Spleen (tissue), 11 donors: Measurements from ENCODE around the gene GATAD2A. TPM values are rescaled to one million over a fixed set of nuclear protein-coding genes. Genes with fewer than 3 reads are reported as not detected.

ENCODE experiments used
- DNase-seq: peaks from one replicate; pipeline ENCODE4 v3.0.0-alpha.2; 2020
- H3K27ac ChIP-seq, 8 donors: fragments of 200-600 bp; sonication (generic) in 7 of 8; 1 replicate in 4 of 8; 2 replicates in 4 of 8; pipeline versions ENCODE4 v1.5.0 to v1.8.0; 2016 to 2021; ENCODE audit warnings: inconsistent platforms in 4 of 8, mild to moderate bottlenecking in 4 of 8, moderate library complexity in 1 of 8
- H3K27me3 ChIP-seq, 7 donors: fragments of 200-600 bp; sonication (generic) in 6 of 7; replicated peaks in 1 of 7; 1 replicate in 4 of 7; 2 replicates in 3 of 7; pipeline versions ENCODE4 v1.5.0 to v1.8.0; 2016 to 2021; ENCODE audit warnings: inconsistent platforms in 3 of 7, mild to moderate bottlenecking in 1 of 7
- H3K36me3 ChIP-seq, 6 donors: fragments of 200-600 bp; sonication (generic) in 5 of 6; 1 replicate in 4 of 6; 2 replicates in 2 of 6; pipeline versions ENCODE4 v1.5.0 to v1.8.0; 2016 to 2021; ENCODE audit warnings: inconsistent platforms in 2 of 6
- H3K4me1 ChIP-seq, 6 donors: fragments of 200-600 bp; sonication (generic) in 5 of 6; 1 replicate in 3 of 6; 2 replicates in 3 of 6; pipeline versions ENCODE4 v1.5.0 to v1.8.0; 2016 to 2021; ENCODE audit warnings: inconsistent platforms in 3 of 6
- H3K4me3 ChIP-seq, 8 donors: fragments of 200-600 bp; sonication (generic) in 7 of 8; 1 replicate in 4 of 8; 2 replicates in 4 of 8; pipeline versions ENCODE4 v1.5.0 to v1.8.0; 2016 to 2021; ENCODE audit warnings: inconsistent platforms in 4 of 8, mild to moderate bottlenecking in 4 of 8, moderate library complexity in 2 of 8
- H3K9me3 ChIP-seq, 8 donors: fragments of 200-600 bp; sonication (generic) in 7 of 8; 1 replicate in 4 of 8; 2 replicates in 4 of 8; pipeline versions ENCODE4 v1.5.0 to v1.8.0; 2016 to 2021; ENCODE audit warnings: inconsistent platforms in 4 of 8
- CTCF ChIP-seq, 11 experiments: fragments of 200-600 bp in 7 of 11; fragments of 450-650 bp in 4 of 11; sonication (generic) in 4 of 11; IDR thresholded peaks in 8 of 11; conservative IDR thresholded peaks in 3 of 11; 1 replicate in 7 of 11; 2 replicates in 4 of 11; pipeline versions ENCODE4 v1.4.0 to v1.8.0; 2016 to 2021; ENCODE audit warnings: antibody characterized with exemption in 11 of 11, inconsistent platforms in 4 of 11, mild to moderate bottlenecking in 1 of 11
- POLR2A ChIP-seq, 3 donors: fragments of 450-650 bp; IDR thresholded peaks; one replicate each; pipeline ENCODE4 v1.5.1; 2017; ENCODE audit warnings: antibody characterized with exemption in 3 of 3, mild to moderate bottlenecking in 1 of 3
- POLR2AphosphoS5 ChIP-seq, 3 donors: sonication (generic); formaldehyde crosslinking; IDR thresholded peaks; one replicate each; pipeline ENCODE4 v1.5.1; 2017; ENCODE audit warnings: antibody characterized with exemption in 3 of 3
- WGBS, 5 donors: extraction: QIAGEN DNeasy Blood & Tissue Kit in 3 of 5; methylation state at CpG; one replicate each; pipeline versions ENCODE4 v1.1.5 to v1.1.7; 2013 to 2018; 5-methylcytosine and 5-hydroxymethylcytosine counted together
- intact Hi-C: fragments of 100-400 bp; cut with DNase I; formaldehyde crosslinking; loops from one replicate; pipeline ENCODE4 v1.15.0; 2023; ENCODE audit warnings: low total_unique reads
- polyA plus RNA-seq, 3 donors: library from polyadenylated mRNA; stranded (reverse); fragments of 200-250 nt; gene quantifications; one replicate each; pipeline ENCODE4 v1.2.1, GENCODE V29; 2013
- total RNA-seq, 7 donors: library from RNA; depleted of rRNA in 3 of 7; stranded (reverse); fragments of >200 nt in 3 of 7; fragmentation: NEBNext Ultra II Directional in 4 of 7; extraction: Animal tissue kit (Norgen Biotek cat#: 25700) in 4 of 7; gene quantifications; one replicate each; pipeline versions ENCODE4 v1.1.0 to v1.2.1, GENCODE V29; 2016 to 2021
- donor health status: healthy with polysubstance abuse.
- donor health status: DM: no; HTN: no; CAD: no; lungs with moderate emphysema.
- donor health status: DM: no; HTN: no; CAD: no.
- donor health status: Bipolar disorder and iron deficiency.
- donor health status: healthy.
- donor health status: DM: no; HTN: no; CAD: no.
- donor health status: DM: yes; HTN: yes; CAD: no.

The GATAD2A gene
- total and polyA plus RNA-seq, 10 donors, result 11.6 to 122 (median 66.8) TPM

- TF ChIP-seq POLR2AphosphoS5 (IDR thresholded peaks at IDR 0.05) (no peak), POLR2A (IDR thresholded peaks at IDR 0.05) (no peak), CTCF (IDR thresholded peaks at IDR 0.05 in 8 of 11, conservative IDR thresholded peaks at IDR 0.05 in 3 of 11) (no peak)
- H3K27ac ChIP-seq, result peak overlapping the region in 5 of 8 donors; percentile 6 to 64 (median 39)
- WGBS, 5 donors, result 90 to 95% (median 91%) methylated on average over 3 of the region's 3 CpGs
These were observed 28.3 kb downstream of the GATAD2A start for GRCh38 chr19:19433666-19434213.

GRCh38 chr19:19434483-19435045 is 29.1 kb downstream of the GATAD2A start:
- no peak for DNase-seq
- H3K36me3 ChIP-seq, result peaks cover 0 to 31% (median 0%) of the 10 kb centered on the region in 6 donors
- TF ChIP-seq POLR2A (IDR thresholded peaks at IDR 0.05) (no peak), POLR2AphosphoS5 (IDR thresholded peaks at IDR 0.05) (peak in 2 of 3 donors; percentile 28 to 35), CTCF (IDR thresholded peaks at IDR 0.05 in 8 of 11, conservative IDR thresholded peaks at IDR 0.05 in 3 of 11) (no peak)
- H3K9me3 ChIP-seq, result no peaks in the 10 kb centered on the region
- H3K4me1 ChIP-seq, result peaks cover 18 to 98% (median 78%) of the 10 kb centered on the region in 6 donors
- no peak overlapping the region for H3K4me3 ChIP-seq
- H3K27ac ChIP-seq, result peak overlapping the region in 7 of 8 donors; percentile 6 to 64 (median 50)
- 58 to 79% (median 65%) methylated on average over 8 of the region's 8 CpGs for WGBS, 5 donors
- no peaks in the 10 kb centered on the region for H3K27me3 ChIP-seq
- intact Hi-C loops, result no loop called here

More at GRCh38 chr19:19433666-19434213, 28.3 kb downstream of the GATAD2A start:
- Histone ChIP-seq H3K9me3 (no peaks in the 10 kb centered on the region), H3K4me3 (no peak overlapping the region), H3K4me1 (peaks cover 18 to 98% (median 75%) of the 10 kb centered on the region in 6 donors), H3K27me3 (no peaks in the 10 kb centered on the region), H3K36me3 (peaks cover 0 to 32% (median 0%) of the 10 kb centered on the region in 6 donors)
- intact Hi-C loops, result no loop called here
- DNase-seq, result no peak

GRCh38 chr19:19436137-19436691 is 30.7 kb downstream of the GATAD2A start:
- Histone ChIP-seq H3K4me3 (no peak overlapping the region), H3K27ac (peak overlapping the region in 1 of 8 donors; percentile 36), H3K36me3 (peaks cover 0 to 31% (median 1%) of the 10 kb centered on the region in 6 donors), H3K4me1 (peaks cover 18 to 99% (median 68%) of the 10 kb centered on the region in 6 donors), H3K9me3 (no peaks in the 10 kb centered on the region), H3K27me3 (no peaks in the 10 kb centered on the region)
- intact Hi-C loops, result no loop called here
- 89 to 95% (median 92%) methylated on average over 10 of the region's 10 CpGs for WGBS, 5 donors
- TF ChIP-seq POLR2A (IDR thresholded peaks at IDR 0.05), result no peak
- no peak for TF ChIP-seq POLR2AphosphoS5 (IDR thresholded peaks at IDR 0.05)
- no peak for TF ChIP-seq CTCF (IDR thresholded peaks at IDR 0.05 in 8 of 11, conservative IDR thresholded peaks at IDR 0.05 in 3 of 11)
- DNase-seq, result no peak
